Neural progenitor cell (in vitro differentiated cells): ENCODE data around the gene HECTD4.

Source experiments
- EZH2 ChIP-seq: fragments of 200-600 bp; sonication (generic); IDR thresholded peaks from 2 replicates; pipeline ENCODE4 v1.6.1; 2017; ENCODE audit warnings: antibody characterized with exemption, mild to moderate bottlenecking, moderate library complexity
- EZH2phosphoT487 ChIP-seq: fragments of 200-600 bp; sonication (generic); IDR thresholded peaks from 2 replicates; pipeline ENCODE4 v1.6.1; 2017; ENCODE audit warnings: antibody characterized with exemption
- TF ChIP-seq, protein P1 (sequence below): fragments of 200-600 bp; sonication (generic); IDR thresholded peaks from 2 replicates; pipeline ENCODE4 v1.5.1; 2017; ENCODE audit warnings: antibody characterized with exemption, mild to moderate bottlenecking

DNA sequence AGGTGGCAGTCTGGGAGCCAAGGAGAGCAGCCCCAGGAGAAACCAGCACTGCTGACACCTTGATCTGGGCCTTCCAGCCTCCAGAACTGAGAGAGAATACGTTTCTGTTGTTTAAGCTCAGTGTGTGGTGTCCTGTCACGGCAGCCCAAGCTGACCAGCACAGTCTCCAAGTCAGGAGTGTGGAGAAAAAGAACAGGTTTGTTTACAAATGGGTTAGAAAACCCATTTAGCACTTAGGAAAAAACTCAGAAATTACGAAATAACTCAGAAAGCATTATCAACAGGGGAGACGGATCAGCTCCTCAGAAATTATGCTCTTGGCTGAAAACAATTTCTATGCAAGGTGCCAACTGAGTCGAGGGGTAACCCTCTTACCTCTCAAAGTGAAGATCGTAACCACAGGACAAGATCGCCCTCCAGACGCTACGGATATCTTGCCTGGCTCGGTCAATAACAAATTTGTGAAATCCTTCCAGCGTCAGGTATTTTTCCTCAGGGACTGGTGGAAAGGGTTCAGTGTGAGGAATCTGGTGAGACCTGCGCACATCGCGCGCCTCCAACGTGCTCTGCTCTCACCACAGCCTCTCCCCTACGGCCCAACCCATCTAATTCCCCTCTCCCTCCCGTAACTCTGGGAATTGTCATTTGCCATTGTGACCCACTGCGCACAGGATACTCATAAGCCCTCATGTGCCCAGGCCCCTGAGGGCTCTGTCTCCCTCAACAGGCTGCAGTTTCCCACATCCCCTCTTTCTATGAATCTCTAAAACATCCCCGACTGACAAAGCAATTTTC, 206.7 kb downstream of the HECTD4 start:
- TF ChIP-seq, protein P1, sequence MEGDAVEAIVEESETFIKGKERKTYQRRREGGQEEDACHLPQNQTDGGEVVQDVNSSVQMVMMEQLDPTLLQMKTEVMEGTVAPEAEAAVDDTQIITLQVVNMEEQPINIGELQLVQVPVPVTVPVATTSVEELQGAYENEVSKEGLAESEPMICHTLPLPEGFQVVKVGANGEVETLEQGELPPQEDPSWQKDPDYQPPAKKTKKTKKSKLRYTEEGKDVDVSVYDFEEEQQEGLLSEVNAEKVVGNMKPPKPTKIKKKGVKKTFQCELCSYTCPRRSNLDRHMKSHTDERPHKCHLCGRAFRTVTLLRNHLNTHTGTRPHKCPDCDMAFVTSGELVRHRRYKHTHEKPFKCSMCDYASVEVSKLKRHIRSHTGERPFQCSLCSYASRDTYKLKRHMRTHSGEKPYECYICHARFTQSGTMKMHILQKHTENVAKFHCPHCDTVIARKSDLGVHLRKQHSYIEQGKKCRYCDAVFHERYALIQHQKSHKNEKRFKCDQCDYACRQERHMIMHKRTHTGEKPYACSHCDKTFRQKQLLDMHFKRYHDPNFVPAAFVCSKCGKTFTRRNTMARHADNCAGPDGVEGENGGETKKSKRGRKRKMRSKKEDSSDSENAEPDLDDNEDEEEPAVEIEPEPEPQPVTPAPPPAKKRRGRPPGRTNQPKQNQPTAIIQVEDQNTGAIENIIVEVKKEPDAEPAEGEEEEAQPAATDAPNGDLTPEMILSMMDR, result no peak
- no peak for TF ChIP-seq EZH2
- TF ChIP-seq EZH2phosphoT487, result no peak
